Naive thymus-derived CD8-positive, alpha-beta T cell (primary cell): ENCODE data around the gene TMEM184B. TPM values are rescaled to one million over a fixed set of nuclear protein-coding genes. Genes with fewer than 3 reads are reported as not detected.

Source experiments
- ATAC-seq, 2 donors: fragments of 150-1000 bp; cut with Tn5 transposase in 1 of 2; sonication (Bioruptor Pico), chemical (Tn5 transposase) in 1 of 2; 1 replicate in 1 of 2; 2 replicates in 1 of 2; pipeline ENCODE4 v1.10.0; 2021; ENCODE audit warnings: mild to moderate bottlenecking in 2 of 2, moderate library complexity in 2 of 2
- POLR2A ChIA-PET: fragments of 350-600 bp; sonication (Branson Sonifier 250); formaldehyde crosslinking; loops from one replicate; lab custom pipeline; 2021; ENCODE audit warnings: antibody characterized with exemption; lab: Charles Lee
- DNase-seq, 10 donors: peaks; one replicate each; pipeline versions ENCODE4 v3.0.0 to v3.0.0-alpha.2; 2020 to 2022
- H3K27ac Mint-ChIP-seq, 10 donors: one replicate each; pipeline ENCODE4 v1.8.0; 2020 to 2022; ENCODE audit warnings: mild to moderate bottlenecking in 10 of 10, mixed read lengths in 10 of 10, moderate library complexity in 4 of 10, inconsistent platforms in 1 of 10
- H3K27me3 Mint-ChIP-seq, 5 donors: one replicate each; pipeline ENCODE4 v1.8.0; 2021 to 2022; ENCODE audit warnings: mixed read lengths in 5 of 5
- H3K36me3 Mint-ChIP-seq, 3 donors: one replicate each; pipeline ENCODE4 v1.8.0; 2020 to 2022; ENCODE audit warnings: mixed read lengths in 3 of 3, mild to moderate bottlenecking in 2 of 3, inconsistent platforms in 1 of 3
- H3K4me1 Mint-ChIP-seq, 4 donors: one replicate each; pipeline ENCODE4 v1.8.0; 2021 to 2022; ENCODE audit warnings: mixed read lengths in 4 of 4
- H3K4me3 Mint-ChIP-seq, 10 donors: one replicate each; pipeline ENCODE4 v1.8.0; 2020 to 2022; ENCODE audit warnings: mild to moderate bottlenecking in 10 of 10, mixed read lengths in 10 of 10, moderate library complexity in 6 of 10, inconsistent platforms in 1 of 10
- H3K9me3 Mint-ChIP-seq, 9 donors: one replicate each; pipeline ENCODE4 v1.8.0; 2020 to 2022; ENCODE audit warnings: mixed read lengths in 9 of 9, mild to moderate bottlenecking in 3 of 9, inconsistent platforms in 1 of 9, moderate library complexity in 1 of 9
- polyA plus RNA-seq, 3 donors: library from polyadenylated mRNA; unstranded; fragments of 300-500 nt; fragmentation: Illumina TruSeq; gene quantifications; one replicate each; pipeline ENCODE4 v1.2.3, GENCODE V29; 2021
- total RNA-seq, 8 experiments: library from RNA in 2 of 8; stranded (reverse) in 2 of 8; gene quantifications; one replicate each; pipeline ENCODE4 v1.2.3 and lab custom pipeline; 2021 to 2026

Gene TMEM184B
- total and polyA plus RNA-seq, 5 experiments from 2014 or later, result 5.1 to 26.8 (median 13.0) TPM

DNA sequence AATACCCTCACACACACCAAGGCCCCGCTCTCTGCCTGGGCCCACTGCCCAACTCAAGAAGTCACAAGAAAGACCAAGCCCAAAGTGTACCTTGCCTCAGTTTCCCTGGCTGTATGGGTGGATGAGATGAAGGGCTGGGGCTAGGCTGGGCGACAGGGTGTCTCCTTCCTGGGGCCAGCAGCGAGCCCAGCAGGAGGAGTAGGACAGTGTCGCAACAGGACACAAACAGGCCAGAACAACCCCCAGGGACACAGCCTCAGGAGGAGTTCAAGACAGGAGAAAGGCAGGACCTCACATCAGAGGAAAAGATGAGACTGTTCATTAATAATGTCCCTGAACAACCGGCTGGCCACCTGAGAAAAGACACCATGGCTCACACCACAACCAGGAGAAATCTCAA is 31.2 kb upstream of the TMEM184B start:
- DNase-seq, result no peak
- peaks cover 10 to 30% (median 27%) of the 10 kb centered on the region in 4 donors for H3K4me1 Mint-ChIP-seq
- H3K4me3 Mint-ChIP-seq, result no peak overlapping the region
- H3K36me3 Mint-ChIP-seq, result peaks cover 0 to 60% (median 3%) of the 10 kb centered on the region in 3 donors
- peak overlapping the region in 3 of 10 donors; percentile 28 to 74 (median 57) for H3K27ac Mint-ChIP-seq
- POLR2A ChIA-PET, result no interaction called here
- ATAC-seq, result no peak
- no peaks in the 10 kb centered on the region for H3K9me3 Mint-ChIP-seq
- no peaks in the 10 kb centered on the region for H3K27me3 Mint-ChIP-seq

DNA sequence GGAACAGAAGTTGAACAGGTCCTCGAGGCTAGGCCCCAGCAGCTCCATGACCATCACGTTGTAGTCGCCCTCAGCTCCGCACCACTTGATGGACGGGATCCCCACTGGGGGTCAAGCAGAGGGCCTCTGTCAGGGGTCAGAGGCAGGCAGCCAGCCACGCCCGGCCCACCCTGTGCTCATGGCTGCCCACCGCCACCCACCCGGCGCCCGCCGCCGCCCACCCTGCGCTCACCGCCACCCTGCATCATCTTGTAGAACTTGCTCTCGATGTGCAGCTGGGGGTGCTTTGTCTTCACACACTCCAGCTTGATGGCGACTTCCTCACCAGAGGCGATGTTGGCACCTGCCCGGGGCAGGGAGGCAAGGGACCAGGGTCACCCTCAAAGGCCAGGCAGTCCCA is 30.1 kb upstream of the TMEM184B start:
- Mint-ChIP-seq H3K4me3 (no peak overlapping the region), H3K36me3 (peaks cover 0 to 57% (median 6%) of the 10 kb centered on the region in 3 donors), H3K27ac (no peak overlapping the region), H3K9me3 (no peaks in the 10 kb centered on the region), H3K27me3 (no peaks in the 10 kb centered on the region), H3K4me1 (peaks cover 5 to 25% (median 18%) of the 10 kb centered on the region in 4 donors)
- POLR2A ChIA-PET, result no interaction called here
- no peak for ATAC-seq
- no peak for DNase-seq

DNA sequence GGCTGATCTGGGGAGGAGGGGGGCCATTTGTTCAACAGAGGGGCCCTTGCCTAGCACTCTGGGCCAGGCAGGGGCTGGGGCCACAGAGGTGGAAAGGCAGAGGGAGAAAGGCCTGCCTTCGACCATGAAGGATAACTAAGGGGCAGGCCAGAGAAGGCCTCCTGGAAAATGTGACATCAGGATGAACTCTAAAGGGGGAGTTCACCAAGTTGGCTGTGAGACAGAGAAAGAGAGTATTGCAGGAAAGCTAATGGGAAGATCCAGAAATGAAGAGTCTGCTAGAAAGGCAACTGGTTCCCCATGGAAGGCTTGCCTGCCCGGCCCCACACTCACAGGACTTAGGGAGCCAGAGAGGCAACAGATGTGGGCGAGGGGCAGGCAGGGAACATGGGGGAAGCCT is 28.1 kb upstream of the TMEM184B start:
- no peaks in the 10 kb centered on the region for H3K9me3 Mint-ChIP-seq
- POLR2A ChIA-PET, result no interaction called here
- H3K27me3 Mint-ChIP-seq, result no peaks in the 10 kb centered on the region
- DNase-seq (no peak), ATAC-seq (no peak)
- no peak overlapping the region for H3K4me3 Mint-ChIP-seq
- peak overlapping the region in 1 of 10 donors; percentile 83 for H3K27ac Mint-ChIP-seq
- H3K4me1 Mint-ChIP-seq, result peaks cover 2 to 14% (median 8%) of the 10 kb centered on the region in 4 donors
- H3K36me3 Mint-ChIP-seq, result peaks cover 0 to 67% (median 9%) of the 10 kb centered on the region in 3 donors

DNA sequence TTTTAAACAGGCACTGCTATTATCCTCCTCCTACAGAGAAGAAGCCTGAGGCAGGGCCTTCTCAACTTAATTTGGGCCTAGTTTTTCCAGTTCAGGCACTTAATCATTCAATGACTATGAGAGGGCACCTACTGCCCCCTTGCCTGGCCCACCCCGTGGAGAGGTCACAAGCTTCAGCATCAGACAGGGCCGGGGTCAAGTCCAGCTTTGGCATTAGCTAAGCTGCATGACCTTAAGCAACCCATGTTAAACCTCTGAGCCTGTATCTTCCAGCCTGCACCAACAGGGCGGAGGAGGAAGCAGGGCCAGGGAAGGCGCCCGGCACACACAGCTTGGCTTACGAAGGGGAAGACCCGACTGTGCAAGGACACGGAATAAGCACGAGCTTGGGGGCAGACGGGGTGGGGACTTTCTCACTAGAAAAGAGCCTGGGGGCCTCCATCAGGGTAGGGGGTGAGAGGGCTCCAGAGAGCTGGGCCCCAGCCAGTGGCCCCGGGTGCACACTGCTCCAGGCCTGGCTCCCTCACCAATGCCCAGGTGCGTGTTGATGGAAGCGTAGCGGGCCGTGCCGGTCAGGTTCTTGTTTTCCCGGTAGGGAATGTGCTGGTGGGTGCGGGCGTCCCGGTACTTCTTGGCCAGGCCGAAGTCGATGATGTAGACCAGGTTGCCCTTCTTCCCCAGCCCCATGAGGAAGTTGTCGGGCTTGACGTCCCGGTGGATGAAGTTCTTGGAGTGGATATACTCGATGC is 27.6 kb upstream of the TMEM184B start:
- Mint-ChIP-seq H3K4me1 (peaks cover 1 to 9% (median 2%) of the 10 kb centered on the region in 4 donors), H3K27ac (no peak overlapping the region), H3K27me3 (no peaks in the 10 kb centered on the region), H3K9me3 (no peaks in the 10 kb centered on the region), H3K36me3 (peaks cover 0 to 66% (median 9%) of the 10 kb centered on the region in 3 donors), H3K4me3 (no peak overlapping the region)
- POLR2A ChIA-PET, result no interaction called here
- ATAC-seq (no peak), DNase-seq (no peak)

DNA sequence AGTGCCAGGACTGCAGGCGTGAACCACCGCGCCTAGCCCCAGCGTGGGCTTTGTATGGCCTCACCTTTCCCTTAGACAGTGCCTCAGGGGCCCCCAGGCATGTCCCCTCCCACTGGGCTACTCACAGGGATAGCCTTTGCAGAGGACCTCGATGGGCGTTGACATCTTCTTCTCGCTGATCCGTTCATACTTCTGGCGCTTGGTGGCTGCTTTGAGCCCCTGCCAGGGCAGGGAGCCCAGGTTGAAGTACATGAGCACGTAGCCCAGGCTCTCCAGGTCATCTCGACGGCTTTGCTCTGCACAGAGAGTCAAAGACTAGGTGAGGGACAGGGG is 26.9 kb upstream of the TMEM184B start:
- Mint-ChIP-seq H3K27ac (no peak overlapping the region), H3K4me3 (no peak overlapping the region)
- no peak for DNase-seq

DNA sequence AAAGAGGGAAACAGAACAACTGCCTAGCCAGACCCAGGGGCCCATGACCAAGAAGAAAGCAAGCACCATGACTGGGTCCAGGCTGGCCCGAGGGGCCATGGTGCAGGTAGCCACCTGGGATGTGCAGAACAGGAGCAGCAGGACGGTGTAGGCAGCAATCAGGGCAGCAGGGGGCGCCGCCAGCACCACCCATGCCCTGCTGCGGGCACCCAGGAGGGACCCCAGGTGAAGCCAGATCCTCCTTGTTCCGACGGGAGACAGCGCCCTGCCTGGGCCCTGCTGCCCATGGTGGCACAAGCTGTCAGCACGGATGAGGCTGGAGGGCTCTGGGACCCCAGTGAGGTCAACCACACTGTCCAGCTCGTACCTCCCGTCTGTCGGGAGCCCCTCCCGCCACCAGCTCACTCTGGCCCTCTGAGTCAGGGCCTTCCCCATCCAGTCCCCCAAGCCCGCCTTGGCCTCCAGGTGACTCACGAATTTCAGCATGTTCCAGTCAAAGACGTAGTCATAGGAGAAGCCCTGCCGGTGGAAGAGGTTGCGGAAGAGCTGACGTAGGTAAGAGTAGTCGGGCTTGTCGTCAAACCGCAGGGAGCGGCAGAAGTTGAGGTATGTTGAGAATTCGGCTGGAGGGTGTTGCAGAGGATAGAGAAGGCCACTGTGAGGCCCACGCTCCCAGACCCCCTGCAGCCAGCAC is 25.6 kb upstream of the TMEM184B start:
- H3K27ac Mint-ChIP-seq, result no peak overlapping the region
- peak; percentile 75 to 77 for ATAC-seq
- no peak overlapping the region for H3K4me3 Mint-ChIP-seq
- H3K9me3 Mint-ChIP-seq, result no peaks in the 10 kb centered on the region
- peak in 9 of 10 donors; percentile 23 to 56 (median 44) for DNase-seq
- no peaks in the 10 kb centered on the region for H3K27me3 Mint-ChIP-seq
- H3K36me3 Mint-ChIP-seq, result peaks cover 0 to 59% (median 9%) of the 10 kb centered on the region in 3 donors
- POLR2A ChIA-PET, result no interaction called here
- H3K4me1 Mint-ChIP-seq, result no peaks in the 10 kb centered on the region

More for the DNA sequence above, 26.9 kb upstream of the TMEM184B start:
- POLR2A ChIA-PET, result no interaction called here
- H3K4me1 Mint-ChIP-seq, result peaks cover 0 to 7% (median 0%) of the 10 kb centered on the region in 4 donors
- H3K36me3 Mint-ChIP-seq, result peaks cover 0 to 64% (median 9%) of the 10 kb centered on the region in 3 donors
- H3K9me3 Mint-ChIP-seq, result no peaks in the 10 kb centered on the region
- no peak for ATAC-seq
- no peaks in the 10 kb centered on the region for H3K27me3 Mint-ChIP-seq

DNA sequence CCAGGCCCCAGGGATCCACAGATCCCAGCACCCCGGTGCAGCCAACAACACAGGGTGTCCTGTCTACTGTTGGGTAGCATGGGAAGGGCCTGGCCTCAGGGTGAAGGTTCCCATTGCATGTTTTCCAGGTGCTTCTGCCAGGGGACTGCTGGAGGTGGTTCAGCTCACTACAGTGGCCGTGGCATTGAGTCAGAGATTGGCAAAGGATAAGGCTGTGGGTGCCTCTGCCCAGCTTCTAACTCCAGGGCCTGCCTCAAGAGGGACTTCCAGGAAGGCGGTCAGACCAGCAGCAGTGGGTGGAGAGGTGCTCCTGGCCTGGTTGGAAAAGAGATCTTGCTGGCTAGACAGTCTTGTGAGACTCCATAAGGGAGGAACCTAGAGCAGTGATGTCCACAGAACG is 23.6 kb upstream of the TMEM184B start:
- Mint-ChIP-seq H3K4me1 (no peaks in the 10 kb centered on the region), H3K36me3 (peaks cover 0 to 53% (median 7%) of the 10 kb centered on the region in 3 donors), H3K27ac (no peak overlapping the region), H3K27me3 (no peaks in the 10 kb centered on the region), H3K9me3 (no peaks in the 10 kb centered on the region), H3K4me3 (no peak overlapping the region)
- DNase-seq (no peak), ATAC-seq (no peak)
- POLR2A ChIA-PET, result interaction anchor here (1.1 kb wide), 1 partner anchor 19 kb away, joined by 4 read pairs; no protein-coding TSS in a partner anchor

DNA sequence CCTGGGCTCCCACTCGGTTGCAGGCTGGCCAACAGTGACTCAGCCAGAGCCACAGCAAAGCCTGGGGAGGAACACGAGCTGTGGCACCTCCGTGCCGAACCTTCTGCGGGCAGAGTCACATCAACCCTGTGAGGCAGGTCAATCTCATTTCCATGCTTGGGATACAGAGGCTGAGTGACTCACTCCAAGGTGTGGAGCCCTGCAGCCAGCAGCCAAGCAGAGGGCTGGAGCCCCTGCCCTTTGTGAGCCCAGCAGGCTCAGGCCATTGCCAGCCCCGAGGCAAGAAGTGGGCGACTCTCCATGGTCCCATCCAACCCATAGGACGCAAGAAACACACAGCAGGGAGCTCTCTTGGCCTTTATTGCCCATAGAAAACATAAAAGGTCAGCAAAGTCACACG is 23.1 kb upstream of the TMEM184B start:
- POLR2A ChIA-PET, result interaction anchor here (1.1 to 1.2 kb wide), 3 partner anchors 16 to 23 kb away, joined by 3 to 4 read pairs (median 3); no protein-coding TSS in a partner anchor
- no peaks in the 10 kb centered on the region for H3K9me3 Mint-ChIP-seq
- no peak overlapping the region for H3K4me3 Mint-ChIP-seq
- no peak for ATAC-seq
- DNase-seq, result no peak
- peaks cover 0 to 2% (median 0%) of the 10 kb centered on the region in 4 donors for H3K4me1 Mint-ChIP-seq
- no peaks in the 10 kb centered on the region for H3K27me3 Mint-ChIP-seq
- peak overlapping the region in 1 of 10 donors; percentile 64 for H3K27ac Mint-ChIP-seq
- H3K36me3 Mint-ChIP-seq, result peaks cover 0 to 48% (median 7%) of the 10 kb centered on the region in 3 donors

DNA sequence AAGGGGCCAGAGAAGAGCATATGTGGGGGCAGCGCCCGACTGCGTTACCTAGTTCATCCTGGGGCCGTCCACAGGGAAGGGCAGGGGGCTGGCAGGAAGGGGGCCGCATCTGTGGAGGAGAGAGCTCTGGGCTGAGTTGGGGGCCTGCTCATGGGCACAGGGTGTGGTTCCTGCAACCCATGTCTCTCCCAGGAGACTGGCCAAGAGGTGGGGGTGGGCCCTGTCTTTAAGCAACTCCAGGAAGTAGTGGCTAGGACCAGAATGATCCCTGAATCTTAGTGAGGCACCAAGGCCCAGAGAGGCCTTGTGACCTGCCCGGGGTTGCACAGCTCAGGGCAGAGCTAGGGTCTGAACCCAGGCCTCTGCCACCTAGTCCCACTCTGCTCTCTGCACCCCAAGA is 22.5 kb upstream of the TMEM184B start:
- no peaks in the 10 kb centered on the region for H3K27me3 Mint-ChIP-seq
- peaks cover 0 to 2% (median 0%) of the 10 kb centered on the region in 4 donors for H3K4me1 Mint-ChIP-seq
- no peak overlapping the region for H3K4me3 Mint-ChIP-seq
- DNase-seq (no peak), ATAC-seq (no peak)
- POLR2A ChIA-PET, result interaction anchor here (1.1 to 1.2 kb wide), 3 partner anchors 17 to 23 kb away, joined by 3 to 4 read pairs (median 3); no protein-coding TSS in a partner anchor
- no peaks in the 10 kb centered on the region for H3K9me3 Mint-ChIP-seq
- H3K27ac Mint-ChIP-seq, result peak overlapping the region in 1 of 10 donors; percentile 64
- H3K36me3 Mint-ChIP-seq, result peaks cover 0 to 43% (median 7%) of the 10 kb centered on the region in 3 donors

DNA sequence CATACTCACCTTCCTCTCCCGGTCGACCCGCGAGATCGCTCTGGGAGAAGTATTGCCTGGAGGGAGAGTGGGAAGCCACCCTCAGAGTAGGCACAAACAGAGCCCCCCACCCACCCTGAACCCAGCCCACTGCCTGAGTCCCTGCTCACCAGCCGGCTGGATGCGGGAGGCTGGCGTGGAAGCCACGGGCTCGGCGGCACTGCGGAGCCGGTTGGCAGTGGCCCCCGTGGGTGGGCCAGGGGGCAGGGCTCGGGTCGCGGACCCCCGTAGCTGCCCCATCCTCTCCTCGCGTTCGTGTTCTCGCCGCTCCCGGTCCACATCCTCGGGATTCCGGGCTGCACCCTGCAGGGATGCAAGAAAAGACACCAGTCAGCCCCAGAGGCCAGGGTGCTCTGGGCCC is 21.4 kb upstream of the TMEM184B start:
- H3K27me3 Mint-ChIP-seq, result no peaks in the 10 kb centered on the region
- H3K36me3 Mint-ChIP-seq, result peaks cover 0 to 33% (median 7%) of the 10 kb centered on the region in 3 donors
- H3K27ac Mint-ChIP-seq, result peak overlapping the region in 1 of 10 donors; percentile 75
- no peak overlapping the region for H3K4me3 Mint-ChIP-seq
- H3K4me1 Mint-ChIP-seq, result peaks cover 0 to 2% (median 0%) of the 10 kb centered on the region in 4 donors
- POLR2A ChIA-PET, result no interaction called here
- H3K9me3 Mint-ChIP-seq, result no peaks in the 10 kb centered on the region
- ATAC-seq (no peak), DNase-seq (no peak)

DNA sequence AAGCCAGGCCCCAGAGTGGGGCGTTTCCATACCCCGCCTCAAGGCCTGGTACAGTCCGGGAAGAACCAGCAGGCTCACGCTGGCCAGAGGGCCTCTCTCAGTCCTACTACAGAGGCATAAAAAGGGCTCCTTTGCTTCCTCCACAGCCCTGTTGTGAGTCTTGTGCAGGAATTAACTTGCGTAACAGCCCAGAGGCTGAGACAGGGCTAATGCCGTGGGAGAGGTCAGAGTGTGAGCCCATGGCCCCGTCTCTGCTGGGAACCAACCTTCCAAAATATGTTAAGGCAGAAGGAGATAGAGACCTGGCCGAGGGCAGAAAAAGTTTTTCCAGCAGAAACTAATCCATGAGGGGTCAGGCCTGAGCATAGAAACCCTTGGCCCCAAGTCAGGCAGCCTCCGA is 19.9 kb upstream of the TMEM184B start:
- Mint-ChIP-seq H3K27me3 (no peaks in the 10 kb centered on the region), H3K27ac (peak overlapping the region in 2 of 10 donors; percentile 27 to 43), H3K4me1 (peaks cover 0 to 2% (median 0%) of the 10 kb centered on the region in 4 donors), H3K9me3 (no peaks in the 10 kb centered on the region), H3K4me3 (no peak overlapping the region), H3K36me3 (peaks cover 0 to 24% (median 2%) of the 10 kb centered on the region in 3 donors)
- POLR2A ChIA-PET, result no interaction called here
- ATAC-seq (no peak), DNase-seq (no peak)

DNA sequence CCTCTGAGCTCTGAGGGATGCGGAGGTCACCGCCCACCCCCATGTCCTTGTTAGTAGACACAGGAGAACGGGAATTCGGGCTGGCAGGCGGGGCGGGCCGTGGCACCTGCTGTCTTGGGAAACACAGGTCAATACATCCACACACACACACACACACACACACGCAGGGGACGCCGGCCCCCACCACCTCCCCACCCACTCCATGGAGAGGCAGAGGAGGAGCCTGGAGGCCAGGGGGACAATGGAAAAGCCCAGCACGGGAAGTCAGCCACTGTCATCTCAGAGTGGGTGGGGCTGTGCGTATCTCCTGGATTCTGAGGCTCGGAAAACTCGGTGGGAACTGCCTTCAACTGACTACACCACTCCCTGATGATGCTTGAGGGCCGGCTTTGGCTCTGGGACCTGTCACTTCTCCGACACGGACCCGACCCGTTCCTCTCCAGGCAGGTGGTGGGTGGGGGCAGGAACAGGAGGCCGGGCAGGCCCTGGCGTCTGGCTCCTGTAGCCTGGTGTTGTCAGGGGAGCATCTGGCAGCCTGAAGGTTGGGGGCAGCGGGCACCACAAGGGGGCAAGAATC is 18.5 kb upstream of the TMEM184B start:
- no peak for DNase-seq

More for the DNA sequence above, 18.5 kb upstream of the TMEM184B start:
- H3K4me3 Mint-ChIP-seq, result no peak overlapping the region
- H3K27me3 Mint-ChIP-seq, result no peaks in the 10 kb centered on the region
- ATAC-seq, result peak; percentile 29 to 50
- H3K9me3 Mint-ChIP-seq, result no peaks in the 10 kb centered on the region
- POLR2A ChIA-PET, result no interaction called here
- peaks cover 0 to 13% (median 0%) of the 10 kb centered on the region in 3 donors for H3K36me3 Mint-ChIP-seq
- H3K4me1 Mint-ChIP-seq, result peaks cover 0 to 2% (median 0%) of the 10 kb centered on the region in 4 donors
- peak overlapping the region in 2 of 10 donors; percentile 62 to 64 for H3K27ac Mint-ChIP-seq
